B cell (primary cell): ENCODE measurements around the gene BACH2.

Source experiments
- CTCF ChIP-seq: fragments of 200-600 bp; IDR thresholded peaks from one replicate; pipeline ENCODE4 v1.8.0; 2022; ENCODE audit warnings: antibody characterized with exemption, mild to moderate bottlenecking
- EZH2 ChIP-seq: IDR thresholded peaks from 2 replicates; pipeline ENCODE4 v1.6.1; 2012; ENCODE audit warnings: borderline replicate concordance, low read depth, mild to moderate bottlenecking, moderate library complexity, low read length; ENCODE audit not compliant: insufficient read depth, poor library complexity, severe bottlenecking

- TF ChIP-seq CTCF (no peak), EZH2 (no peak)
Measured at GRCh38 chr6:89999154-89999553, 297.5 kb downstream of the BACH2 start.
